HG03469 (cell line): ENCODE measurements around the gene IGFBP4.
"Not testable (repeated sequence)": the region's sequence is repeated elsewhere in the genome, so short reads cannot be mapped to it uniquely, and the experiment has no call there.

Experiments
- ATAC-seq: cut with Tn5 transposase; IDR thresholded peaks from one replicate; pipeline ENCODE4 v1.9.1; 2021; ENCODE audit warnings: mild to moderate bottlenecking, moderate library complexity, moderate number of reproducible peaks; ENCODE audit not compliant: unreplicated experiment

Gene IGFBP4

GRCh38 chr17:40443196-40443987 lies at the start of gene IGFBP4:
TSS of gene IGFBP4 (plus strand) at chr17:40443450. CDS start at chr17:40443736, 286 bp downstream.
- ATAC-seq, result no peak

DNA sequence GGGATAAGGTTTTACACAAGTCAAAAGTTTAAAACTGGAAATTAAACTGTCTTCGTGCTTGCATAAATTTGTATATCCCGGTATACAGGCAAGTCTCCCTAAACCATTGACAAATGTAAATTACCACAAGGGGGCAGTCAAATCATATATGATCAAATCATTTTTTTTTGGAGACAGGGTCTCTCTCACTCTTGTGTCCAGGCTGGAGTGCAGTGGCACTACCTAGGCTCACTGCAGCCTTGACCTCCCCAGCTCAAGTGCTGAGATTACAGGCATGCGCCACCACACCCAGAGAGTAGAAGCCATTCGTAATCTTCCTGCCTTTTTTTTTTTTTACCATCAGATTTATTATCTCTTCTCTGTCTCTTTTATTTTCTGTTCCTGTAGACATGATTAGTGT lies 44.1 kb upstream of the IGFBP4 start:
- no peak for ATAC-seq

- ATAC-seq, result no peak
These were observed 40.6 kb upstream of the IGFBP4 start for GRCh38 chr17:40402668-40403067.

- no peak for ATAC-seq
These were observed 39.2 kb upstream of the IGFBP4 start for GRCh38 chr17:40404003-40404402.

DNA sequence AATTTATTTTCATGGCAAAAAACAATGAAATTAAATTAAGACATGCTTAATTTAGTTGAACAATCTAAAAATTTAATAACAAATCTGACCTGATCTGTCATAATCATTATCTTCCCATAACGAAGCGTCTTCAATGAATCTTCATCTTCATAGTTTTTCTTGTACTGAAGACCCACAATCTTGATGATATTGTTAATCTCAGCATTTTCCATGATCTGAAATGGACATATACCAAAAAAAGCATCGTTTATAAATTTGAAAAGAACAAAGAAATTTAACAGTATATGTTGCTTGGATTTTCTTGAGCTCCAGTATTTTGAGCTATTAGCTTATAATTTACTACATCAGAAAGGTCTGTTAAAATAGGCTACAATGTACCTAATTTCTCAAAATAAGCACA lies 35.8 kb upstream of the IGFBP4 start:
- ATAC-seq, result no peak

GRCh38 chr17:40409540-40409939 lies 33.7 kb upstream of the IGFBP4 start:
- ATAC-seq, result not testable (repeated sequence)

- no peak for ATAC-seq
These were observed 33.2 kb upstream of the IGFBP4 start for GRCh38 chr17:40410082-40410481.

DNA sequence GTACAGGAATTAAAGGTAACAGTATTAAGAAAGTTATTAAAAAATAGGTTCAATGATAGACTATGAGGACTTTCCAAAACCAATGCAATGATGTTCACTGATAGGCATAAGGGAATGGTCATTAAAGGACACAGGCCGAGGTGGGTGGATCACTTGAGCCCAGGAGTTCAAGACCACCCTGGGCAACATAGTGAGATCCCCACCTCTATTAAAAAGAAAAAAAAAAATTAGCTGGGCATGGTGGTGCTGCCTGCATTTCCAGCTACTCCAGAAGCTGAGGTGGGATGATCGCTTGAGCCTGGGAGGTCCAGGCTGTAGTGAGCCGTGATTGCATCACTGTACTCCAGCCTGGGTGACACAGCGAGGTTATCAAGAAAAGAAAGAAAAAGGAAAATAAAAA lies 31.4 kb upstream of the IGFBP4 start:
- ATAC-seq, result no peak

DNA sequence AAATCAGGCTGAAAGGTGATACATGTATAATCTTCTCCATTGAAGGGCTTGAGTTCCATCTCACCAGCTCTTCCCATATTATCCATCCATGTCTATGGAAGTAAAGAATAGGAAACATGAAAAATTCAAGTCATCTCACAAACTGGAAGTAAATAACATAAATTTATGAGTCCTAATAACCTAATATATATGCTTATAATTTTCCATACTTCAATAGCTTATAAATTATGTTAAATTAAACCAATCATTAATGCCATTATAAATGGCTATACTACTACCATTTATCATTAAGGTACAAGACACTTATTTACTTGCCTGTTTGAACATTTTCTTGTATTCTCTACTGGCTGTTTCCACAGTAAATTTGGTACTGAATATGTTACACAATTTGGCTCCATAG lies 30.4 kb upstream of the IGFBP4 start:
- no peak for ATAC-seq

GRCh38 chr17:40414312-40414711 lies 28.9 kb upstream of the IGFBP4 start:
- not testable (repeated sequence) for ATAC-seq

DNA sequence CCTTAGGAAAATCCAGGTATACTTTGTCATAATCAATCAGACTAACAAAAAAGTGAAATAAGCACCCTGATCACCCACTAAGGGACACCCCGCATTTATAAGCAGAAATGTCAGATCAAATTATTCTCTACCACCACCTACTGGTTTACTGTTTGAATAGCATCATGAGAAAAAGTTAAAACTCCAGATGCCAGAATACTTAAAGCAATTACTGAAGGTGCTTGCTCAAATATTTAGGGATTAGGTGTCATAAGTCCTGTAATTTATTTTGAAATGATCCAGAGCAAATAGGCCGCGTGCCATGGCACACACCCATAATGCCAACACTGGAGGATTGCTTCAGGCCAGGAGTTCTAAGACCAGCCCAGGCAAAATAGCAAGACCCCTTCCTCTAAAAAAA lies 27.9 kb upstream of the IGFBP4 start:
- no peak for ATAC-seq

DNA sequence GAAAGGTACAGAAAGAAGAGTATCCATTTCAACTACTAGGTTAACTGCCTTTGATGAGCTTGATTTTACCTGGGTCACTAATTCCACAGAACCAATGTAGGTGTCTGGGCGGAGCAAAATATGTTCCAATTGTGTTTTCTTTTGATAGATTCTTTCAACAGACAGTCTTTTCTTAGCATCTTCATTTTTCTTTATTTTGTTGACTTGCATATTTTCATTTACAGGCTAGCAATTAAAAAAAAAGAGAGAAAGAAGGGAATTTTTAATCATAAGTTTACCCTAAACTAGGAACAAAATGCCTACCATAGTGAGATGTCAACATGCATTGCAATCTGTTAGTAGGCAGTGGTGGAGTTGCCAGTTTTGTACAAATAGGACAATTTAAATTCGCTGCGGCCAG lies 26.6 kb upstream of the IGFBP4 start:
- no peak for ATAC-seq

DNA sequence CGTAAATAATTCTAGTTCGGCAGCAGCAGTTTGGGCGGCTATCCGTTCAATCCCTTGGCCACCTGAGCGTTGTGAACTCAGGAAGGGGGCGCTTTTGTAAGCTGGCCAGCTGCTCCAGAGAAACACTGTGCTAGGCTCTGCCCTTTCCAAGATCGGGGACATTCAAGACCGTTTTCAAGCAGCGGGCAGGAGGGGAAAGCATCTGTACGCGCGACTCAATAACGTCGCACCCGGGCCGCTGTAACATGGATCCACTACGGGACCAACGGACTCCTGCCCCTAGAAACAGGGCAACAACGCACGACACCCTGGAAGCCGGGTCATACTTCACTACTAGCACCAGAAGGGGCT lies 26.0 kb upstream of the IGFBP4 start:
- no peak for ATAC-seq

- ATAC-seq, result peak; percentile 88
These were observed 25.4 kb upstream of the IGFBP4 start, which contains the start of gene TOP2A for GRCh38 chr17:40417609-40418427. TSS of gene TOP2A (minus strand) at chr17:40417896. CDS start at chr17:40417791, 105 bp downstream.

- no peak for ATAC-seq
These were observed 24.9 kb upstream of the IGFBP4 start for GRCh38 chr17:40418428-40418706.

GRCh38 chr17:40419559-40420331 lies 23.5 kb upstream of the IGFBP4 start:
- ATAC-seq, result no peak

DNA sequence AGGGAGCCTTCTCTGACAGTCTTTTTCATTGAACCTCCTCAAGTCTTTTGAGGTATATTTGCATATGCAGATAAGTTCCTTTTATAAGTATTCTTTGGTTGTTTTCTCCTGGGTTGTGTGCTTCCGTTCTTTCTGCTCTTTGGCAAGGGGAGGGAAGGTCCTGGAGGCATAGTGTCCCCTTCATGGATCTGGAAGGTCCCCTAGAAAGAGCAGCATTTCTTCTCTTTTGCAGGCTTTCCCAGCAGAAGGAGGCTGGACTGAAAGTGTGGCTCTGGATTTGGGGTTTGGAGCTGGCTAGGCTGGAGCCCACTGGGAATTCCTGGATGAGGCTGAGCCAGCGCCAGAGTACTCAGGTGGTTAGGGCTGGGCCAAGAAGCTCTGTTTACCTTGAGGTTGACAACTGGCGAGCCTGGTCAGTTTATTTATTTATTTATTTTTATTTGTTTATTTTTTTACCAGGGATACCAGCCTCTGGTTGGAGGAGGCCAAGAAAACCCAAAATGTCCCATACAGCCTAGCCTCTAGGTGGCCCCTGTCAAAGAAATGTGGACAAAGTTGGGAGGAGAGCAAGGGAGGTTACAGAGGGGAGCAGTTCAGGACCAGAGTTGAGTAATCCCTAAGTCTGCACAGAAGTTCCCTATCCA lies 20.1 kb upstream of the IGFBP4 start:
- ATAC-seq, result no peak

- no peak for ATAC-seq
These were observed 17.5 kb upstream of the IGFBP4 start for GRCh38 chr17:40425741-40426140.

DNA sequence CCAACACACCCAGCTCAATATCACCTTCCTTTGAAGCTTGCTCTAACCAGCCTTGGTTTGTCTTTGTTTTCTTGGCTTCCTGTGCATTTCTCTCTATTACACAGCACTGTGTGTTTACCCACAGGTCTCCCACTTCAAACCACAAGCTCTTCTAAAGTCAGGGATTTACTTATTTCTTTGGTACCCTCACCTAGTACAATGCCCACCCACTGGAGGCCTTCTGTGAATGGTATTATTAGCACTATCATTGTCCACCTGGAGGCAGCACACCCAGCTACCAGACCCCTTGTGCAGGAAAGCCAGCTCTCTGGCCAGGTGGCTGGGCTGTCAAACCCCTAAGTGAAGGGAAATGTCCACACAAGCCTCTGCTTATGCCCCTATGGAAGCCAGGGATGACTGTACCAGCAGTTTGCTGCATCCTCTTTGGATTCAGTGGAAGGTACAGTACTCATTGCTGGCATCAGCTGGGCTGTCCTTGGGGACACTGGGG lies 16.2 kb upstream of the IGFBP4 start:
- ATAC-seq, result no peak

DNA sequence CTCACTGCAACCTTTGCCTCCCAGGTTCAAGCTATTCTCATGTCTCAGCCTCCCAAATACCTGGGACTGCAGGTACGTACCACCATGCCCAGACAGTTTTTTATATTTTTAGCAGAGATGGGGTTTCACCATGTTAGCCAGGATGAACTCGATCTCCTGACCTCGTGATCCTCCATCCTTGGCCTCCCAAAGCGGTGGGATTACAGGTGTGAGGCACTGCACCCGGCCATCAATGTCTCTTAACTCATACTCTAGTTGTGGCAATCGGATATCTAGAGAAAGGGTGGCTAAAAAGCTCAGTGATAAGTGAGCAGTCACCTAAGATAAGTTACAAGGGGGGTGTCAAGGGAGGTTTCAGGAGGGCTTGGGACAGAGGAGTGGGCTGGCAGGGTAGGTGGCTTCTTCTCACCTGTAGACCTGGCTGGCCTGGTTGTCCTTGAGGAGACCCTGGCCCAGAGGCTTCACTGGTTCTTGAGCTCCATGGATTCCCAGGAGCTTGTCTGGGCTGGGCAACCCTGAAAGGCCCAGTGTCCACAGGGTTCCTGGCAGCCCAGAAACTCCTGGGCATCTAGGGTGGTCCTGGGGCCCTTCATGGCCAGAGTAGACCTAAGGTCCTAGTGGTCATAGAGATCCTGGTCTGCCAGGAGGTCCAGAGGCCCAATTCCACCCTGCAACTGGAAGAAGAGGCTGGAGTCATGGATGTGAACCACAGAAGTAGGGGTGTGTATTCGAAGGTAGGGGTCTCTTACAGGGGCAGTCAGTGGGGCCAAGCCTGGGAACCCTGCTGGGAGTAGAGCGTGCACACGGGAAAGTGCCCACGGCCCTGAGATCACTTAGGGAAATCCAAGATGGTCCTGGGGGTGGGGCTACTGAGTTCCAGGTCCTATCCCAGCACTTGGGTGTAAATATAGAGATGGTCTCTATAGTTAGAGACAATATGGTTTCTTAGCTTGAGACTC lies 12.7 kb upstream of the IGFBP4 start:
- no peak for ATAC-seq
